ENCODE data around the gene IGSF5. TPM values are rescaled to one million over a fixed set of nuclear protein-coding genes. Genes with fewer than 3 reads are reported as not detected.

The IGSF5 gene
- total RNA-seq, 2 experiments from 2014 or later, result not detected

DNA sequence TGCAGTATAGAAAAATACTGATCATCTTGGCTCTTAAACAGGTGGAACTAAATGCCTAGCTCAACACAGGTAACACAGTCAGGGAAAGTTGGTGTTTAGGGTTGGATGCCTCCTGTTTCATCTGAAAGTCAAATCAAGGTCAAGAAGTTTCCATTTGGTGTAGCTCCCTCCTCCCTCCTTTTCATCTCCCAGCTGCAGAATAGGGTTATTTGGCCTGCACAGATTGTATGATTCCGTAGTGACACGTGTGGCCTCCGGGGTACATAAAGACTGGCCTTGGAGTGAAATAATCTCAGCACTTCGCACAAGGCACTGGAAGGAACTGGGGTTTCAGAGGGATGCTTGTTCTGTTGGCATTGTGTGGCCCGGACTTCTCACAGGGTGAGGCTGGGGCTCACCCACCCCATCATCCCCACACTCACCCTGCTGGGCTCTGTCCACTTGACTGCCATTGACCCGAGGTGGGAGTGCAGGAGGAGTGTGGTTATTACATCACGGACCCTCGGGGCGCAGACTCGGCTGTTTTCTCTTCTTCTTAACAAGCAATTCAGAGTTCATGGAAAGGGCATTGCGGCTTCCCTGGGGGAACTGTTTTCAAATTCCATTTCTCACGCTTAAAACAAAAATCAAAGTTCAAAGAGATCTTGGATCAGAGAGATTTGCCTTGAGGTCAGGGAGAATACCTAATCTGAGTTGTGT, 18.4 kb downstream of the IGSF5 start:
- H3K9me2 ChIP-seq (ENCODE audit: insufficient read depth, low read length), result no peaks in the 10 kb centered on the region
- no peaks in the 10 kb centered on the region for H3K4me1 ChIP-seq (ENCODE audit: insufficient read depth, low read length, poor library complexity, severe bottlenecking)
- no peaks in the 10 kb centered on the region for H4K20me1 ChIP-seq (ENCODE audit: insufficient read depth, low read length)
- ChIA-PET CTCF (ENCODE audit: unreplicated experiment) (no interaction called here), POLR2A (no interaction called here)
- no peak overlapping the region for H3K4me3 ChIP-seq (ENCODE audit: low read depth, low read length, poor library complexity, severe bottlenecking)
- no peaks in the 10 kb centered on the region for H3K36me3 ChIP-seq (ENCODE audit: insufficient read depth, low read length)
- no peak overlapping the region for H2AFZ ChIP-seq (ENCODE audit: low read length)
- H3K79me2 ChIP-seq (ENCODE audit: insufficient read depth, low read depth, low read length), result no peaks in the 10 kb centered on the region
- TF ChIP-seq EZH2phosphoT487 (IDR thresholded peaks at IDR 0.05; ENCODE audit: borderline replicate concordance, low read depth, low read length), result no peak
- TF ChIP-seq, protein P1, sequence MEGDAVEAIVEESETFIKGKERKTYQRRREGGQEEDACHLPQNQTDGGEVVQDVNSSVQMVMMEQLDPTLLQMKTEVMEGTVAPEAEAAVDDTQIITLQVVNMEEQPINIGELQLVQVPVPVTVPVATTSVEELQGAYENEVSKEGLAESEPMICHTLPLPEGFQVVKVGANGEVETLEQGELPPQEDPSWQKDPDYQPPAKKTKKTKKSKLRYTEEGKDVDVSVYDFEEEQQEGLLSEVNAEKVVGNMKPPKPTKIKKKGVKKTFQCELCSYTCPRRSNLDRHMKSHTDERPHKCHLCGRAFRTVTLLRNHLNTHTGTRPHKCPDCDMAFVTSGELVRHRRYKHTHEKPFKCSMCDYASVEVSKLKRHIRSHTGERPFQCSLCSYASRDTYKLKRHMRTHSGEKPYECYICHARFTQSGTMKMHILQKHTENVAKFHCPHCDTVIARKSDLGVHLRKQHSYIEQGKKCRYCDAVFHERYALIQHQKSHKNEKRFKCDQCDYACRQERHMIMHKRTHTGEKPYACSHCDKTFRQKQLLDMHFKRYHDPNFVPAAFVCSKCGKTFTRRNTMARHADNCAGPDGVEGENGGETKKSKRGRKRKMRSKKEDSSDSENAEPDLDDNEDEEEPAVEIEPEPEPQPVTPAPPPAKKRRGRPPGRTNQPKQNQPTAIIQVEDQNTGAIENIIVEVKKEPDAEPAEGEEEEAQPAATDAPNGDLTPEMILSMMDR (conservative IDR thresholded peaks at IDR 0.05; ENCODE audit: low read length), result no peak
- no peak overlapping the region for H3K27ac ChIP-seq (ENCODE audit: low read depth, low read length, poor library complexity, severe bottlenecking)
- DNase-seq (ENCODE audit: low spot score), result no peak
- no peak overlapping the region for H3K4me2 ChIP-seq (ENCODE audit: low read length)
- intact Hi-C loops (cut with micrococcal nuclease; ENCODE audit: unreplicated experiment), result no loop called here
- H3K9me3 ChIP-seq (ENCODE audit: low read length), result no peaks in the 10 kb centered on the region
- BruUV-seq (replicated peaks), result no TSS peak

DNA sequence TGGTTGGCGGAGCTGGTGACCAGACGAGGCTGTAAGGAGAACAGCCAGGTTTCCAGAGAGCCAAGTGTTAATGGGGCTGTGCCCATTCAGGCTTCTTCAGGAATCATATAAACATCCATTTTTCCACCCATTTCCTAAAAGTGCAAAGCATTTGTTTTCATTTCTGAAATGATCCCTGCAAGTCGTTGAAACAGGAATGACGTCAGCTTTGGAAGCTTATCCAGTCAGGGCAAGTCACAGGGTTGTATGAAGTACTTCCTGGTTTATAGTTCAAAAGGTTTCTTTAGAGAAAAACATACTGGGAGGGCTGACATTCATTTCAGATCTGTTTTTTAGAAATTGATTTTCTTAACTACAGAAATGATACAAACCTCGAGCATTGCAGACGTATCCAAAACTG, 29.2 kb downstream of the IGSF5 start:
- ChIA-PET POLR2A (no interaction called here), CTCF (ENCODE audit: unreplicated experiment) (no interaction called here)
- H3K4me3 ChIP-seq (ENCODE audit: low read depth, low read length, poor library complexity, severe bottlenecking), result no peak overlapping the region
- H3K9me2 ChIP-seq (ENCODE audit: insufficient read depth, low read length), result no peaks in the 10 kb centered on the region
- no peak overlapping the region for H2AFZ ChIP-seq (ENCODE audit: low read length)
- BruUV-seq (replicated peaks), result no TSS peak
- no peak overlapping the region for H3K27ac ChIP-seq (ENCODE audit: low read depth, low read length, poor library complexity, severe bottlenecking)
- no peaks in the 10 kb centered on the region for H4K20me1 ChIP-seq (ENCODE audit: insufficient read depth, low read length)
- no peaks in the 10 kb centered on the region for H3K9me3 ChIP-seq (ENCODE audit: low read length)
- no peaks in the 10 kb centered on the region for H3K4me1 ChIP-seq (ENCODE audit: insufficient read depth, low read length, poor library complexity, severe bottlenecking)
- no peaks in the 10 kb centered on the region for H3K79me2 ChIP-seq (ENCODE audit: insufficient read depth, low read depth, low read length)
- no peaks in the 10 kb centered on the region for H3K36me3 ChIP-seq (ENCODE audit: insufficient read depth, low read length)
- intact Hi-C loops (cut with micrococcal nuclease; ENCODE audit: unreplicated experiment), result no loop called here
- H3K4me2 ChIP-seq (ENCODE audit: low read length), result no peak overlapping the region
- DNase-seq (ENCODE audit: low spot score), result no peak
- TF ChIP-seq, protein P1 (conservative IDR thresholded peaks at IDR 0.05; ENCODE audit: low read length), result no peak
- TF ChIP-seq EZH2phosphoT487 (IDR thresholded peaks at IDR 0.05; ENCODE audit: borderline replicate concordance, low read depth, low read length), result no peak

DNA sequence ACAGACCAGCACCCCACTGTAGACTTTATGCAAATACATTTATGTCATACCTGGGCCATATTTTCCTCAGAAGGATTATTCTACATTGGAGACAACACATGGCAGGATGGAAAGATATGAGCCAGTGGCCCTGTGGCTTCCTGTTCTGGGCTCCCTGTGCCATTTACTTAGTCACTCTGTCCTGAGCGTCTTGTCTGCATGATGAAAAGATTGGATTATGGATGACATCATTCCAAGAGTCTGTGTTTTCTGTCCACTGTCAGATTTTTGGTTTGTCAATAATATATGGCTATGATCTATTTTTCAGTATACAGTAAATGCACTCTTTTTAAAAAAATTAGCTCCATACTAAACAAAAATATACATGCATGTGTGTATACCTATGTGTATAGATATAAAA, 30.8 kb downstream of the IGSF5 start:
- TF ChIP-seq EZH2phosphoT487 (IDR thresholded peaks at IDR 0.05; ENCODE audit: borderline replicate concordance, low read depth, low read length), result no peak
- TF ChIP-seq, protein P1 (conservative IDR thresholded peaks at IDR 0.05; ENCODE audit: low read length), result no peak
- BruUV-seq (replicated peaks), result no TSS peak
- intact Hi-C loops (cut with micrococcal nuclease; ENCODE audit: unreplicated experiment), result no loop called here

More for the DNA sequence above, 30.8 kb downstream of the IGSF5 start:
- no peaks in the 10 kb centered on the region for H4K20me1 ChIP-seq (ENCODE audit: insufficient read depth, low read length)
- H3K4me2 ChIP-seq (ENCODE audit: low read length), result no peak overlapping the region
- DNase-seq (ENCODE audit: low spot score), result no peak
- no peaks in the 10 kb centered on the region for H3K4me1 ChIP-seq (ENCODE audit: insufficient read depth, low read length, poor library complexity, severe bottlenecking)
- H3K9me2 ChIP-seq (ENCODE audit: insufficient read depth, low read length), result no peaks in the 10 kb centered on the region
- CTCF ChIA-PET (ENCODE audit: unreplicated experiment), result no interaction called here
- no peak overlapping the region for H2AFZ ChIP-seq (ENCODE audit: low read length)
- no peaks in the 10 kb centered on the region for H3K79me2 ChIP-seq (ENCODE audit: insufficient read depth, low read depth, low read length)
- POLR2A ChIA-PET, result no interaction called here
- H3K4me3 ChIP-seq (ENCODE audit: low read depth, low read length, poor library complexity, severe bottlenecking), result no peak overlapping the region
- no peaks in the 10 kb centered on the region for H3K9me3 ChIP-seq (ENCODE audit: low read length)
- no peaks in the 10 kb centered on the region for H3K36me3 ChIP-seq (ENCODE audit: insufficient read depth, low read length)
- no peak overlapping the region for H3K27ac ChIP-seq (ENCODE audit: low read depth, low read length, poor library complexity, severe bottlenecking)
